Osteocyte (in vitro differentiated cells): ENCODE measurements around the gene AP5M1. TPM values are rescaled to one million over a fixed set of nuclear protein-coding genes. Genes with fewer than 3 reads are reported as not detected.

Experiments used
- DNase-seq: peaks from one replicate; pipeline ENCODE4 v3.0.0; 2021; ENCODE audit warnings: mixed read lengths; ENCODE audit not compliant: unreplicated experiment; ENCODE audit errors: extremely low spot score
- H3K27ac Mint-ChIP-seq: one replicate; pipeline ENCODE4 v1.8.0; 2021; ENCODE audit warnings: mild to moderate bottlenecking, mixed read lengths; ENCODE audit not compliant: unreplicated experiment
- H3K27me3 Mint-ChIP-seq: one replicate; pipeline ENCODE4 v1.8.0; 2021; ENCODE audit warnings: mixed read lengths; ENCODE audit not compliant: unreplicated experiment
- H3K36me3 Mint-ChIP-seq: one replicate; pipeline ENCODE4 v1.8.0; 2021; ENCODE audit warnings: mixed read lengths; ENCODE audit not compliant: unreplicated experiment
- H3K4me1 Mint-ChIP-seq: one replicate; pipeline ENCODE4 v1.8.0; 2021; ENCODE audit warnings: mixed read lengths; ENCODE audit not compliant: unreplicated experiment
- H3K4me3 Mint-ChIP-seq: one replicate; pipeline ENCODE4 v1.8.0; 2021; ENCODE audit warnings: mild to moderate bottlenecking, moderate library complexity, mixed read lengths; ENCODE audit not compliant: unreplicated experiment
- H3K9me3 Mint-ChIP-seq: one replicate; pipeline ENCODE4 v1.8.0; 2021; ENCODE audit warnings: mixed read lengths; ENCODE audit not compliant: unreplicated experiment
- total RNA-seq: library from RNA; stranded (reverse); gene quantifications from 2 replicates; pipeline ENCODE4 v1.2.1, GENCODE V29; 2021
- TF ChIP-seq, protein P1 (sequence below): fragments of 200-600 bp; sonication (generic); IDR thresholded peaks from 2 replicates; pipeline ENCODE4 v1.5.0; 2021; ENCODE audit warnings: antibody characterized with exemption, mild to moderate bottlenecking, moderate library complexity

Gene AP5M1
- total RNA-seq, 1 donor from 2014 or later: 36.0 TPM

GRCh38 chr14:57291692-57292647 is 23.2 kb downstream of the AP5M1 start:
- Mint-ChIP-seq H3K27me3 (no peaks in the 10 kb centered on the region), H3K36me3 (peaks cover 6% of the 10 kb centered on the region), H3K27ac (no peak overlapping the region), H3K4me3 (no peak overlapping the region), H3K9me3 (no peaks in the 10 kb centered on the region), H3K4me1 (no peaks in the 10 kb centered on the region)
- TF ChIP-seq, protein P1, sequence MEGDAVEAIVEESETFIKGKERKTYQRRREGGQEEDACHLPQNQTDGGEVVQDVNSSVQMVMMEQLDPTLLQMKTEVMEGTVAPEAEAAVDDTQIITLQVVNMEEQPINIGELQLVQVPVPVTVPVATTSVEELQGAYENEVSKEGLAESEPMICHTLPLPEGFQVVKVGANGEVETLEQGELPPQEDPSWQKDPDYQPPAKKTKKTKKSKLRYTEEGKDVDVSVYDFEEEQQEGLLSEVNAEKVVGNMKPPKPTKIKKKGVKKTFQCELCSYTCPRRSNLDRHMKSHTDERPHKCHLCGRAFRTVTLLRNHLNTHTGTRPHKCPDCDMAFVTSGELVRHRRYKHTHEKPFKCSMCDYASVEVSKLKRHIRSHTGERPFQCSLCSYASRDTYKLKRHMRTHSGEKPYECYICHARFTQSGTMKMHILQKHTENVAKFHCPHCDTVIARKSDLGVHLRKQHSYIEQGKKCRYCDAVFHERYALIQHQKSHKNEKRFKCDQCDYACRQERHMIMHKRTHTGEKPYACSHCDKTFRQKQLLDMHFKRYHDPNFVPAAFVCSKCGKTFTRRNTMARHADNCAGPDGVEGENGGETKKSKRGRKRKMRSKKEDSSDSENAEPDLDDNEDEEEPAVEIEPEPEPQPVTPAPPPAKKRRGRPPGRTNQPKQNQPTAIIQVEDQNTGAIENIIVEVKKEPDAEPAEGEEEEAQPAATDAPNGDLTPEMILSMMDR: no peak
- DNase-seq: no peak

GRCh38 chr14:57293866-57294837 is 25.4 kb downstream of the AP5M1 start:
- DNase-seq: no peak

DNA sequence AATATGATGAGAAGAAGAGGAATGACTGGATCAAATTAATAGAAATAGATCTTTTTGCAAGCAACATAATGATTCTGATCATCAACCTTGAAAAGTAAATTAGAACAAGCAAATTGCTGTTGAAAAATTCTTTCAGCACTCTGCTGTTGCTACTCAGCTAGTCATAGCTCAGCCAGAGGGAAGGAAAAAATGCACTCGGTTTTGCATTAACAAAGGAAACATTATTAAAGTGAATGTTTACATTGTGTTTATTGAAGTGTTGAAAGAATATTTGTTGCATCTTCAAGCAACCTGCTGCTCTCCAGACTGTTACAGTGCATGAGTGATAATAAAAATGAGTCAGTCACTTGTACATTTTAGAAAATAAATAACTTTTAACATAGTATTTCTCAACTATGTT is 26.5 kb downstream of the AP5M1 start:
- DNase-seq: no peak
- Mint-ChIP-seq H3K36me3 (no peaks in the 10 kb centered on the region), H3K27ac (no peak overlapping the region), H3K4me3 (no peak overlapping the region), H3K27me3 (no peaks in the 10 kb centered on the region), H3K9me3 (no peaks in the 10 kb centered on the region), H3K4me1 (no peaks in the 10 kb centered on the region)
- TF ChIP-seq, protein P1: no peak

More at GRCh38 chr14:57293866-57294837, 25.4 kb downstream of the AP5M1 start:
- TF ChIP-seq, protein P1: peak; percentile 54
- H3K36me3 Mint-ChIP-seq: peaks cover 6% of the 10 kb centered on the region
- no peak overlapping the region for H3K27ac Mint-ChIP-seq
- H3K27me3 Mint-ChIP-seq: no peaks in the 10 kb centered on the region
- no peak overlapping the region for H3K4me3 Mint-ChIP-seq
- no peaks in the 10 kb centered on the region for H3K9me3 Mint-ChIP-seq
- H3K4me1 Mint-ChIP-seq: no peaks in the 10 kb centered on the region

GRCh38 chr14:57297852-57298251 is 29.1 kb downstream of the AP5M1 start:
- Mint-ChIP-seq H3K4me3 (no peak overlapping the region), H3K9me3 (no peaks in the 10 kb centered on the region), H3K4me1 (no peaks in the 10 kb centered on the region), H3K27me3 (no peaks in the 10 kb centered on the region), H3K27ac (no peak overlapping the region), H3K36me3 (no peaks in the 10 kb centered on the region)
- no peak for DNase-seq
- TF ChIP-seq, protein P1: no peak
